ENCODE results near the gene SBF2. TPM values are rescaled to one million over a fixed set of nuclear protein-coding genes. Genes with fewer than 3 reads are reported as not detected.

SBF2 gene
- total and polyA plus RNA-seq, 2 donors (not counting 1 experiment from before 2014, with no cell fraction given) = 5.6 to 17.7 TPM

- peak overlapping the region; percentile 98 for H3K27ac Mint-ChIP-seq
- ATAC-seq (ENCODE audit: low read depth) = no peak
- Histone ChIP-seq H3K9me3 (ENCODE audit: control extremely low read depth in 1 of 3, control insufficient read depth in 2 of 3, insufficient read depth in 1 of 3, low read length in 2 of 3) (peaks cover 3 to 5% (median 4%) of the 10 kb centered on the region in 3 donors), H3K4me1 (ENCODE audit: control insufficient read depth in 2 of 2, insufficient read depth in 2 of 2, low read length in 2 of 2) (peaks cover 51 to 56% of the 10 kb centered on the region in 2 donors), H3K27ac (ENCODE audit: low read length in 2 of 2) (peak overlapping the region; percentile 70 to 94), H3K79me2 (ENCODE audit: control insufficient read depth, insufficient read depth, low read length) (peaks cover 82% of the 10 kb centered on the region), H3K4me2 (replicated peaks; ENCODE audit: low read depth, low read length, poor library complexity, severe bottlenecking) (peak overlapping the region; percentile 42), H4K20me1 (ENCODE audit: control insufficient read depth, insufficient read depth, low read length, poor library complexity, severe bottlenecking) (no peaks in the 10 kb centered on the region), H3K27me3 (replicated peaks in 1 of 4; ENCODE audit: control extremely low read depth in 1 of 4, control insufficient read depth in 3 of 4, insufficient read depth in 4 of 4, low read length in 3 of 4) (no peaks in the 10 kb centered on the region), H3K9ac (ENCODE audit: low read length) (peak overlapping the region; percentile 30), H3K36me3 (replicated peaks in 1 of 2; ENCODE audit: control extremely low read depth in 1 of 2, control insufficient read depth in 1 of 2, extremely low read depth in 1 of 2, insufficient read depth in 2 of 2, low read length in 1 of 2) (peaks cover 21 to 87% of the 10 kb centered on the region in 2 experiments), H2AFZ (ENCODE audit: insufficient read depth, low read depth, low read length, poor library complexity, severe bottlenecking) (no peak overlapping the region), H3K4me3 (ENCODE audit: control extremely low read depth in 1 of 5, extremely low read depth in 1 of 5, insufficient read depth in 1 of 5, low read depth in 2 of 5, low read length in 4 of 5) (no peak overlapping the region)
- intact Hi-C loops (cut with micrococcal nuclease) = loop anchor here (1.0 to 5.0 kb wide), 6 partner anchors 7 to 161 kb away; partner anchors contain the start of gene SWAP70
- ChIA-PET POLR2A (interaction anchor here (0.6 to 1.1 kb wide), 4 partner anchors 50 to 1119 kb away, joined by 3 to 8 read pairs (median 4); partner anchors contain the start of genes ZBED5 and ZNF143), CTCF (interaction anchor here (0.8 to 5.5 kb wide), 11 partner anchors 10 to 569 kb away, joined by 3 to 52 read pairs (median 4); no protein-coding TSS in a partner anchor)
- no peak for DNase-seq
- no peaks in the 10 kb centered on the region for H3K9me3 Mint-ChIP-seq (ENCODE audit: insufficient read depth)
- H3K27me3 Mint-ChIP-seq = no peaks in the 10 kb centered on the region
- H3K4me3 Mint-ChIP-seq = peak overlapping the region; percentile 84
- WGBS (ENCODE audit: insufficient coverage) = 100% methylated on average over 1 of the region's 1 CpG
- TF ChIP-seq CTCF (IDR thresholded peaks at IDR 0.05) = no peak
- no peak for TF ChIP-seq EZH2 (IDR thresholded peaks at IDR 0.05; ENCODE audit: borderline replicate concordance, insufficient read depth, low read depth, low read length, poor library complexity, severe bottlenecking)
- H3K4me1 Mint-ChIP-seq = peaks cover 71% of the 10 kb centered on the region
These were observed 555.3 kb downstream of the SBF2 start for GRCh38 chr11:9738707-9739106.

- peak overlapping the region; percentile 92 for H3K27ac Mint-ChIP-seq
- Histone ChIP-seq H3K36me3 (replicated peaks in 1 of 2; ENCODE audit: control extremely low read depth in 1 of 2, control insufficient read depth in 1 of 2, extremely low read depth in 1 of 2, insufficient read depth in 2 of 2, low read length in 1 of 2) (peaks cover 21 to 91% of the 10 kb centered on the region in 2 experiments), H3K79me2 (ENCODE audit: control insufficient read depth, insufficient read depth, low read length) (peaks cover 86% of the 10 kb centered on the region), H3K4me2 (replicated peaks; ENCODE audit: low read depth, low read length, poor library complexity, severe bottlenecking) (peak overlapping the region; percentile 42), H3K9me3 (ENCODE audit: control extremely low read depth in 1 of 3, control insufficient read depth in 2 of 3, insufficient read depth in 1 of 3, low read length in 2 of 3) (peaks cover 3 to 5% (median 4%) of the 10 kb centered on the region in 3 donors), H3K4me1 (ENCODE audit: control insufficient read depth in 2 of 2, insufficient read depth in 2 of 2, low read length in 2 of 2) (peaks cover 55 to 62% of the 10 kb centered on the region in 2 donors), H3K27ac (ENCODE audit: low read length in 2 of 2) (peak overlapping the region; percentile 70 to 94), H4K20me1 (ENCODE audit: control insufficient read depth, insufficient read depth, low read length, poor library complexity, severe bottlenecking) (no peaks in the 10 kb centered on the region), H2AFZ (ENCODE audit: insufficient read depth, low read depth, low read length, poor library complexity, severe bottlenecking) (no peak overlapping the region), H3K4me3 (ENCODE audit: control extremely low read depth in 1 of 5, extremely low read depth in 1 of 5, insufficient read depth in 1 of 5, low read depth in 2 of 5, low read length in 4 of 5) (no peak overlapping the region), H3K27me3 (replicated peaks in 1 of 4; ENCODE audit: control extremely low read depth in 1 of 4, control insufficient read depth in 3 of 4, insufficient read depth in 4 of 4, low read length in 3 of 4) (no peaks in the 10 kb centered on the region), H3K9ac (ENCODE audit: low read length) (no peak overlapping the region)
- WGBS (ENCODE audit: insufficient coverage) = 0% methylated on average over 3 of the region's 3 CpGs
- no peaks in the 10 kb centered on the region for H3K9me3 Mint-ChIP-seq (ENCODE audit: insufficient read depth)
- DNase-seq (peak; percentile 61), ATAC-seq (ENCODE audit: low read depth) (peak; percentile 8)
- ChIA-PET POLR2A (interaction anchor here (0.7 to 1.1 kb wide), 2 partner anchors 26 to 277 kb away, joined by 3 read pairs; partner anchors contain the start of gene ZNF143), CTCF (interaction anchor here (0.9 to 5.5 kb wide), 8 partner anchors 10 to 203 kb away, joined by 4 to 52 read pairs (median 6); no protein-coding TSS in a partner anchor)
- no peaks in the 10 kb centered on the region for H3K27me3 Mint-ChIP-seq
- H3K4me1 Mint-ChIP-seq = peaks cover 74% of the 10 kb centered on the region
- peak overlapping the region; percentile 75 for H3K4me3 Mint-ChIP-seq
- no peak for TF ChIP-seq EZH2 (IDR thresholded peaks at IDR 0.05; ENCODE audit: borderline replicate concordance, insufficient read depth, low read depth, low read length, poor library complexity, severe bottlenecking)
- TF ChIP-seq CTCF (IDR thresholded peaks at IDR 0.05) = no peak
- intact Hi-C loops (cut with micrococcal nuclease) = loop anchor here (2.0 to 5.0 kb wide), 4 partner anchors 17 to 161 kb away; partner anchors contain the start of gene SWAP70
These were observed 555.9 kb downstream of the SBF2 start for GRCh38 chr11:9738116-9738515.

Data from B cell (primary cell).